Astrocyte (in vitro differentiated cells and primary cell): ENCODE results near the gene PRR30.

Source experiments
- CTCF ChIP-seq: IDR thresholded peaks from 2 replicates; pipeline ENCODE4 v1.5.1; 2011; ENCODE audit warnings: low read depth, mild to moderate bottlenecking, inconsistent platforms, low read length, moderate library complexity; ENCODE audit not compliant: insufficient read depth
- EZH2 ChIP-seq: IDR thresholded peaks from 2 replicates; pipeline ENCODE4 v1.6.1; 2012; ENCODE audit warnings: mild to moderate bottlenecking, low read length, inconsistent platforms; ENCODE audit not compliant: insufficient read depth

- no peak for TF ChIP-seq EZH2
- no peak for TF ChIP-seq CTCF
Observed at GRCh38 chr2:27133195-27133875, 5.9 kb downstream of the PRR30 start.
